Liver (tissue), 3 donors: ENCODE measurements around the gene SORCS2.

ENCODE experiments used
- ATF3 ChIP-seq: IDR thresholded peaks from 2 replicates; pipeline ENCODE4 v1.6.1; 2016; ENCODE audit warnings: antibody characterized with exemption
- CTCF ChIP-seq: fragments of 150-350 bp; IDR thresholded peaks from 2 replicates; pipeline ENCODE4 v1.5.1; 2017; ENCODE audit warnings: improper control_type of control experiment, low read depth, low read length; ENCODE audit not compliant: missing input control
- EGR1 ChIP-seq, 2 donors: IDR thresholded peaks; 2 replicates each; pipeline ENCODE4 v1.6.1; 2016 to 2018; ENCODE audit warnings: antibody characterized with exemption in 2 of 2, low read depth in 2 of 2
- FOXA1 ChIP-seq: IDR thresholded peaks from 2 replicates; pipeline ENCODE4 v1.6.1; 2016; ENCODE audit warnings: antibody characterized with exemption
- MAX ChIP-seq: IDR thresholded peaks from 2 replicates; pipeline ENCODE4 v1.6.1; 2016; ENCODE audit warnings: antibody characterized with exemption
- RAD21 ChIP-seq, 2 donors: IDR thresholded peaks; 2 replicates each; pipeline ENCODE4 v1.6.1; 2016; ENCODE audit warnings: antibody characterized with exemption in 2 of 2, mild to moderate bottlenecking in 2 of 2
- REST ChIP-seq: IDR thresholded peaks from 2 replicates; pipeline ENCODE4 v1.6.1; 2016; ENCODE audit warnings: antibody characterized with exemption, mild to moderate bottlenecking
- RXRA ChIP-seq, 2 donors: IDR thresholded peaks; 2 replicates each; pipeline ENCODE4 v1.6.1; 2017 to 2018; ENCODE audit warnings: antibody characterized with exemption in 2 of 2, mild to moderate bottlenecking in 1 of 2
- SP1 ChIP-seq: IDR thresholded peaks from 2 replicates; pipeline ENCODE4 v1.6.1; 2018; ENCODE audit warnings: antibody characterized with exemption, mild to moderate bottlenecking
- TAF1 ChIP-seq: conservative IDR thresholded peaks from 2 replicates; pipeline ENCODE4 v1.6.1; 2016; ENCODE audit warnings: antibody characterized with exemption, mild to moderate bottlenecking
- YY1 ChIP-seq: IDR thresholded peaks from 2 replicates; pipeline ENCODE4 v1.6.1; 2016; ENCODE audit warnings: antibody characterized with exemption, mild to moderate bottlenecking
- ZBTB33 ChIP-seq: IDR thresholded peaks from 2 replicates; pipeline ENCODE4 v1.6.1; 2016; ENCODE audit warnings: antibody characterized with exemption
- donor health status: healthy.
- donor health status: healthy.

GRCh38 chr4:7241597-7242125 is 49.3 kb downstream of the SORCS2 start:
- TF ChIP-seq CTCF (no peak), MAX (no peak), EGR1 (IDR thresholded peaks at IDR 0.05; ENCODE audit: low read depth in 2 of 2) (no peak), REST (no peak), YY1 (no peak), FOXA1 (no peak), ZBTB33 (no peak), RAD21 (IDR thresholded peaks at IDR 0.05) (no peak), RXRA (IDR thresholded peaks at IDR 0.05) (no peak), TAF1 (no peak), ATF3 (no peak), SP1 (no peak)
